PFSK-1 (cell line): ENCODE results near the gene TPGS1.

Experiments
- FOXP2 ChIP-seq: optimal IDR thresholded peaks from 2 replicates; pipeline ENCODE3; 2011; ENCODE audit warnings: borderline replicate concordance, control low read depth, inconsistent platforms; ENCODE audit not compliant: insufficient read depth; ENCODE audit errors: extremely low read length, extremely low read depth
- POLR2AphosphoS5 ChIP-seq: IDR thresholded peaks from 2 replicates; pipeline ENCODE4 v1.6.1; 2012; ENCODE audit warnings: low read depth, mild to moderate bottlenecking, control low read depth, low read length, moderate library complexity
- SIN3A ChIP-seq: IDR thresholded peaks from 2 replicates; pipeline ENCODE4 v1.6.1; 2012; ENCODE audit warnings: mild to moderate bottlenecking, low read length, moderate library complexity, borderline replicate concordance; ENCODE audit not compliant: insufficient read depth
- TAF1 ChIP-seq: IDR thresholded peaks from 2 replicates; pipeline ENCODE4 v1.6.1; 2012; ENCODE audit warnings: low read length, control low read depth, borderline replicate concordance; ENCODE audit not compliant: insufficient read depth
- TF ChIP-seq, protein P1 (sequence below), 2 experiments: IDR thresholded peaks; 2 replicates each; pipeline versions ENCODE4 v1.6.1 to v1.8.0; 2011 to 2012; ENCODE audit warnings: low read depth in 2 of 2, low read length in 2 of 2, control low read depth in 1 of 2, inconsistent platforms in 1 of 2, mild to moderate bottlenecking in 1 of 2, moderate library complexity in 1 of 2; ENCODE audit not compliant: insufficient read depth in 1 of 2

Gene TPGS1

DNA sequence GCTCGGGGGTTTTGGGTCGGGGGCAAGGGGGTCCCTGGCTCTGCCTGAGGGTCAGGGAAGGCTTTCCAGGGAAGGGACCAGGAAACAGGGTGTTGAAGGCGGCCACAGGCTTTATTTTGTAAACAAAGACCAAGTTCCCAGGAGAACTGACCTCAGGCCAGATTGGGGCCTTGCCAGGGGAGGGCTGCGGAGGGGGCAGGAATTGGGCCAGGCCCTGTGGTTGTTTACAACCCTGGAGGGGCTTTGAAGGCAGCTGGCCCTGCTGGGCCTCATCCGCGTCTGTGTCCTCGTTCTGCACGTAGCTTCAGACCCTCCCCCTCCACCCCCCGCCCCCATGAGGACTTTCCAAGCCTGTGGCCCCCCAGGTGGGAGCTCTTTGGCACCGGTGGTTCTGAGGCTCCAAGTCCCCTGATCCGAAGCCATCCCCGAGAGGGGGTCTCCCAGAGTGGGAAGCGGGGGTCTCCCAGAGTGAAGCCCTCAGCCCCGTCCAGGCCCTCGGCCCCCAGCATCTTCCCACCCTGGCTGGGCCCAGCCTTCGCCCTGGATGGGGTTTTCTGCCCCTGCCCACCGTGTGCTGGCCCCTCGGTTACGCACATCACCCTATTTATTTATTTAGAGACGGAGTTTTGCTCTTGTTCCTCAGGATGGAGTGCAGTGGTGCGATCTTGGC lies 51.6 kb downstream of the TPGS1 start:
- TF ChIP-seq FOXP2 (peak; percentile 44), TAF1 (no peak)

GRCh38 chr19:560121-560520 lies 52.8 kb downstream of the TPGS1 start:
- TF ChIP-seq FOXP2 (no peak), TAF1 (no peak)
- TF ChIP-seq, protein P1, sequence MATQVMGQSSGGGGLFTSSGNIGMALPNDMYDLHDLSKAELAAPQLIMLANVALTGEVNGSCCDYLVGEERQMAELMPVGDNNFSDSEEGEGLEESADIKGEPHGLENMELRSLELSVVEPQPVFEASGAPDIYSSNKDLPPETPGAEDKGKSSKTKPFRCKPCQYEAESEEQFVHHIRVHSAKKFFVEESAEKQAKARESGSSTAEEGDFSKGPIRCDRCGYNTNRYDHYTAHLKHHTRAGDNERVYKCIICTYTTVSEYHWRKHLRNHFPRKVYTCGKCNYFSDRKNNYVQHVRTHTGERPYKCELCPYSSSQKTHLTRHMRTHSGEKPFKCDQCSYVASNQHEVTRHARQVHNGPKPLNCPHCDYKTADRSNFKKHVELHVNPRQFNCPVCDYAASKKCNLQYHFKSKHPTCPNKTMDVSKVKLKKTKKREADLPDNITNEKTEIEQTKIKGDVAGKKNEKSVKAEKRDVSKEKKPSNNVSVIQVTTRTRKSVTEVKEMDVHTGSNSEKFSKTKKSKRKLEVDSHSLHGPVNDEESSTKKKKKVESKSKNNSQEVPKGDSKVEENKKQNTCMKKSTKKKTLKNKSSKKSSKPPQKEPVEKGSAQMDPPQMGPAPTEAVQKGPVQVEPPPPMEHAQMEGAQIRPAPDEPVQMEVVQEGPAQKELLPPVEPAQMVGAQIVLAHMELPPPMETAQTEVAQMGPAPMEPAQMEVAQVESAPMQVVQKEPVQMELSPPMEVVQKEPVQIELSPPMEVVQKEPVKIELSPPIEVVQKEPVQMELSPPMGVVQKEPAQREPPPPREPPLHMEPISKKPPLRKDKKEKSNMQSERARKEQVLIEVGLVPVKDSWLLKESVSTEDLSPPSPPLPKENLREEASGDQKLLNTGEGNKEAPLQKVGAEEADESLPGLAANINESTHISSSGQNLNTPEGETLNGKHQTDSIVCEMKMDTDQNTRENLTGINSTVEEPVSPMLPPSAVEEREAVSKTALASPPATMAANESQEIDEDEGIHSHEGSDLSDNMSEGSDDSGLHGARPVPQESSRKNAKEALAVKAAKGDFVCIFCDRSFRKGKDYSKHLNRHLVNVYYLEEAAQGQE (IDR thresholded peaks at IDR 0.05; ENCODE audit: insufficient read depth in 1 of 2, low read depth in 2 of 2, low read length in 2 of 2) = no peak

- no peak for TF ChIP-seq SIN3A
- no peak for TF ChIP-seq TAF1
- TF ChIP-seq POLR2AphosphoS5 = no peak
- TF ChIP-seq, protein P1 (IDR thresholded peaks at IDR 0.05; ENCODE audit: insufficient read depth in 1 of 2, low read depth in 2 of 2, low read length in 2 of 2) = no peak
- TF ChIP-seq FOXP2 = no peak
Observed at GRCh38 chr19:566403-566802, 59.1 kb downstream of the TPGS1 start.

DNA sequence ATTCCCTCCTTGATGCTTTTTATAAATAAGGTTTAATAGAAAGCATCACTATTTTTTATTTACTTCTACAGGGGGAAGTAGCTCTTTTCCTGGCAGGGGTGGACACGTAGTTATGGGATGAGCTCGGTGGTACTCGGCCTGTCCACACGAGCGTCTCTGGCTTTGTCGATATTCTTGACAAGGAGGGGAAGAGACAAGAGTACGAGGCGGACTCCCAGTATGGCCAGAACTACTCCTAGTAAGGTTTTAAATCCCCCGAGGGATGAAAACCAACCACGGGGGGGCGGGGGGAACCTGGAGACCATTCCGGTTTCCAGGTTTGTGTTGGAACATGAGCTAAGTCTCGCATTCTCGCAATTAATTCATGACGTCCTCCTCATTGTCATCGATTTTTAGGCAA lies 59.5 kb downstream of the TPGS1 start:
- TF ChIP-seq TAF1 (no peak), SIN3A (no peak), FOXP2 (no peak), POLR2AphosphoS5 (no peak)
- TF ChIP-seq, protein P1 (IDR thresholded peaks at IDR 0.05; ENCODE audit: insufficient read depth in 1 of 2, low read depth in 2 of 2, low read length in 2 of 2) = no peak

DNA sequence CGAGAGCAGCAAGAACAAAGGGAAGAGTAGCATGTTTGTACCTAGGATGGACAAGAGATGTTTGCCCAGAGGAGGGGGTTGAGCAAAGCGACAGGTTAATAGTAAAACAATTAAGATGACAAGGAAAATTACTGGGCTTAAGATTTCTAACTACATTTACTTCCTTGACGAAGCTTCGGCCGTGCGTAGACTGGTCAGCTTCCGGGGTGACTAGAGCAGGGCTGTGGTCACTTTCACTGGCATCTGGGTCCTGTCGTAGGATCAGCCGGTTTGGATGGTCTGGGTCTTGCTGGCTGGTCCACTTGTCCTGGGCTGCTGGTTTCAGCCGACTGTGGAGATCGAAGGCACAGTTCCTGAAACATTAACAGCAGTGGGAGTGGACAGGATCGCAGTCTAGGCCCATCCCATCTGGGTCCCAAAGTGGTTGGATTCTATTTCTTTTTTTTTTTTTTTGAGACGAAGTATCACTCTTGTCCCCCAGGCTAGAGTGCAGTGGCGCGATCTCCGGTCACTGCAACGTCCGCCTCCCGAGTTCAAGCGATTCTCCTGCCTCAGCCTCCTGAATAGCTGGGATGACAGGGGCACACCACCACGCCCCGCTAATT lies 60.1 kb downstream of the TPGS1 start:
- TF ChIP-seq TAF1 (no peak), SIN3A (no peak), FOXP2 (no peak), POLR2AphosphoS5 (no peak)
- TF ChIP-seq, protein P1 (IDR thresholded peaks at IDR 0.05; ENCODE audit: insufficient read depth in 1 of 2, low read depth in 2 of 2, low read length in 2 of 2) = no peak
